ENCODE results near the gene THRSP. TPM values are rescaled to one million over a fixed set of nuclear protein-coding genes. Genes with fewer than 3 reads are reported as not detected.
A peak's percentile ranks its signal among the peaks of the same experiment; 100 is the strongest.
"Not testable (repeated sequence)": the region's sequence is repeated elsewhere in the genome, so short reads cannot be mapped to it uniquely, and the experiment has no call there.

Gene THRSP
- total RNA-seq, 6 experiments from 2014 or later, result 3.0 to 92.0 (median 40.1) TPM

- TF ChIP-seq POLR2A (IDR thresholded peaks at IDR 0.05) (peak; percentile 12), CTCF (IDR thresholded peaks at IDR 0.05) (no peak)
- DNase-seq (peak; percentile 67 to 73 (median 72)), ATAC-seq (peak; percentile 46 to 72 (median 62))
- no peaks in the 10 kb centered on the region for H3K27me3 ChIP-seq
- H3K9me3 ChIP-seq, result no peaks in the 10 kb centered on the region
- H3K36me3 ChIP-seq, result no peaks in the 10 kb centered on the region
- intact Hi-C loops (cut with DNase I), result no loop called here
- H3K4me3 ChIP-seq, result no peak overlapping the region
- 36% methylated on average over 6 of the region's 8 CpGs for WGBS (ENCODE audit: insufficient coverage, low coverage, low lambda C conversion rate, missing lambda C conversion rate)
- peak overlapping the region; percentile 29 to 74 (median 33) for H3K27ac ChIP-seq
- peaks cover 0 to 41% (median 16%) of the 10 kb centered on the region in 4 donors for H3K4me1 ChIP-seq
These were observed 24.9 kb upstream of the THRSP start for GRCh38 chr11:78038697-78039313.

GRCh38 chr11:78039391-78039918 is 24.2 kb upstream of the THRSP start:
- 88% methylated on average over 4 of the region's 4 CpGs for WGBS (ENCODE audit: insufficient coverage, low coverage, low lambda C conversion rate, missing lambda C conversion rate)
- no peaks in the 10 kb centered on the region for H3K9me3 ChIP-seq
- H3K4me3 ChIP-seq, result no peak overlapping the region
- ATAC-seq, result no peak
- no peak for DNase-seq
- TF ChIP-seq CTCF (IDR thresholded peaks at IDR 0.05), result no peak
- TF ChIP-seq POLR2A (IDR thresholded peaks at IDR 0.05), result no peak
- intact Hi-C loops (cut with DNase I), result no loop called here
- peak overlapping the region; percentile 29 to 74 (median 33) for H3K27ac ChIP-seq
- no peaks in the 10 kb centered on the region for H3K27me3 ChIP-seq
- no peaks in the 10 kb centered on the region for H3K36me3 ChIP-seq
- peaks cover 0 to 42% (median 17%) of the 10 kb centered on the region in 4 donors for H3K4me1 ChIP-seq

GRCh38 chr11:78039919-78040671 is 23.6 kb upstream of the THRSP start:
- H3K9me3 ChIP-seq, result no peaks in the 10 kb centered on the region
- peak overlapping the region in 2 of 3 donors; percentile 29 to 74 for H3K27ac ChIP-seq
- H3K4me1 ChIP-seq, result peaks cover 0 to 49% (median 20%) of the 10 kb centered on the region in 4 donors
- TF ChIP-seq POLR2A (IDR thresholded peaks at IDR 0.05) (peak; percentile 46), CTCF (IDR thresholded peaks at IDR 0.05) (no peak)
- intact Hi-C loops (cut with DNase I), result no loop called here
- DNase-seq (peak; percentile 57 to 83 (median 74)), ATAC-seq (peak in 3 of 4 donors; percentile 4 to 53 (median 36))
- 11% methylated on average over 6 of the region's 7 CpGs for WGBS (ENCODE audit: insufficient coverage, low coverage, low lambda C conversion rate, missing lambda C conversion rate)
- H3K27me3 ChIP-seq, result no peaks in the 10 kb centered on the region
- H3K4me3 ChIP-seq, result peak overlapping the region in 1 of 3 donors; percentile 18
- no peaks in the 10 kb centered on the region for H3K36me3 ChIP-seq

GRCh38 chr11:78040691-78041379 is 22.8 kb upstream of the THRSP start:
- Histone ChIP-seq H3K36me3 (no peaks in the 10 kb centered on the region), H3K9me3 (no peaks in the 10 kb centered on the region), H3K4me3 (no peak overlapping the region), H3K27me3 (no peaks in the 10 kb centered on the region), H3K4me1 (peaks cover 0 to 56% (median 20%) of the 10 kb centered on the region in 4 donors), H3K27ac (peak overlapping the region in 1 of 3 donors; percentile 29)
- ATAC-seq (no peak), DNase-seq (peak in 1 of 3 donors; percentile 24)
- TF ChIP-seq POLR2A (IDR thresholded peaks at IDR 0.05) (no peak), CTCF (IDR thresholded peaks at IDR 0.05) (no peak)
- intact Hi-C loops (cut with DNase I), result no loop called here
- 92% methylated on average over 13 of the region's 15 CpGs for WGBS (ENCODE audit: insufficient coverage, low coverage, low lambda C conversion rate, missing lambda C conversion rate)

GRCh38 chr11:78041380-78041719 is 22.3 kb upstream of the THRSP start:
- peaks cover 0 to 56% (median 19%) of the 10 kb centered on the region in 4 donors for H3K4me1 ChIP-seq

More at GRCh38 chr11:78041380-78041719, 22.3 kb upstream of the THRSP start:
- H3K4me3 ChIP-seq; H3K27me3 ChIP-seq; intact Hi-C loops (cut with DNase I); H3K9me3 ChIP-seq; ATAC-seq; H3K36me3 ChIP-seq; H3K27ac ChIP-seq; DNase-seq: not testable (repeated sequence)
- WGBS (ENCODE audit: insufficient coverage, low coverage, low lambda C conversion rate, missing lambda C conversion rate), result 93% methylated on average over 4 of the region's 8 CpGs

Measured in right lobe of liver (tissue), 6 donors.